Cerebellar cortex (tissue), 1 donor: ENCODE results near the gene SERPINF2.
"Not testable (repeated sequence)": the region's sequence is repeated elsewhere in the genome, so short reads cannot be mapped to it uniquely, and the experiment has no call there.

Source experiments
- DNase-seq: peaks from one replicate; pipeline ENCODE4 v3.0.0-alpha.2; 2015; ENCODE audit warnings: low spot score

SERPINF2 gene

GRCh38 chr17:1735418-1735817, 7.3 kb upstream of the SERPINF2 start:
- no peak for DNase-seq

- DNase-seq: no peak
Measured at GRCh38 chr17:1735834-1736347, 6.8 kb upstream of the SERPINF2 start.

- DNase-seq: no peak
Measured at GRCh38 chr17:1736348-1737281, 6.1 kb upstream of the SERPINF2 start.

GRCh38 chr17:1737531-1738291, 5.0 kb upstream of the SERPINF2 start:
- DNase-seq: no peak

GRCh38 chr17:1741899-1742298, 772 bp upstream of the SERPINF2 start:
- not testable (repeated sequence) for DNase-seq

- no peak for DNase-seq
Measured at GRCh38 chr17:1743088-1743439, 393 bp downstream of the SERPINF2 start.

GRCh38 chr17:1744551-1745512, 2.2 kb downstream of the SERPINF2 start:
- DNase-seq: no peak

- no peak for DNase-seq
Measured at GRCh38 chr17:1745513-1746020, 2.9 kb downstream of the SERPINF2 start.

GRCh38 chr17:1746975-1747543, 4.4 kb downstream of the SERPINF2 start:
- peak; percentile 25 for DNase-seq

- DNase-seq: no peak
Measured at GRCh38 chr17:1750628-1751027, 8.0 kb downstream of the SERPINF2 start.

- no peak for DNase-seq
Measured at GRCh38 chr17:1752425-1753262, 10.0 kb downstream of the SERPINF2 start.

- DNase-seq: no peak
Measured at GRCh38 chr17:1753767-1754429, 11.2 kb downstream of the SERPINF2 start.

GRCh38 chr17:1754430-1755112, 11.9 kb downstream of the SERPINF2 start:
- DNase-seq: no peak

- DNase-seq: no peak
Measured at GRCh38 chr17:1755252-1755826, 12.7 kb downstream of the SERPINF2 start.

GRCh38 chr17:1755827-1756262, 13.2 kb downstream of the SERPINF2 start:
- no peak for DNase-seq

- no peak for DNase-seq
Measured at GRCh38 chr17:1758807-1759206, 16.1 kb downstream of the SERPINF2 start.

- no peak for DNase-seq
Measured at GRCh38 chr17:1759529-1759928, 16.9 kb downstream of the SERPINF2 start.

- DNase-seq: no peak
Measured at GRCh38 chr17:1762233-1762900, 19.7 kb downstream of the SERPINF2 start.
